ENCODE data around the gene KLC4. TPM values are rescaled to one million over a fixed set of nuclear protein-coding genes. Genes with fewer than 3 reads are reported as not detected.
A peak's percentile ranks its signal among the peaks of the same experiment; 100 is the strongest.

The KLC4 gene
- total RNA-seq, 1 donor from 2014 or later, result 13.7 TPM

DNA sequence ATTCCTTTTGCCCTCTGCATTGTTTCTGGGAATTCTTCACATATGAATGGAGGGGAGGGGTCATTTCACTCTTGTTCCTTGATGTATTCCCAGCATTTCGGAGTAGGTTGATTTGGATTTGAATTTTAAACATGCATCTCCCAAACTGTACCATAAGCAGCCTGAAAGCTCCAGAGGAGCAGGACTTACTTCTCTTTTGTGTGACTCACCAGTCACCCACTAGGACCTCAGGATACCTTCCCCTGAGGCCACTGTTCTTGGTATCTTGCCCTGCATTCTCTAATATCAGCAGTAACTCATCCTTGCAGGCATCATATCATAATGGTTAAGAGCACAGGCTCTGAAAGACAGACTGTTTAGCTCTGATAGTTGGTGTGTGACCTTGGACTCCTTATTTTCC is 900 bp upstream of the KLC4 start:
- Mint-ChIP-seq H3K4me1 (ENCODE audit: low read depth) (peaks cover 48% of the 10 kb centered on the region), H3K9me3 (no peaks in the 10 kb centered on the region), H3K27ac (peak overlapping the region; percentile 98), H3K36me3 (ENCODE audit: low read depth) (peaks cover 18% of the 10 kb centered on the region), H3K27me3 (ENCODE audit: insufficient read depth) (no peaks in the 10 kb centered on the region), H3K4me3 (peak overlapping the region; percentile 96)
- intact Hi-C loops (cut with micrococcal nuclease), result loop anchor here (2.0 to 10.0 kb wide), 5 partner anchors 169 to 1161 kb away; partner anchors contain the start of genes BICRAL, DNPH1, POLH and TJAP1
- DNase-seq (ENCODE audit: low spot score), result no peak

DNA sequence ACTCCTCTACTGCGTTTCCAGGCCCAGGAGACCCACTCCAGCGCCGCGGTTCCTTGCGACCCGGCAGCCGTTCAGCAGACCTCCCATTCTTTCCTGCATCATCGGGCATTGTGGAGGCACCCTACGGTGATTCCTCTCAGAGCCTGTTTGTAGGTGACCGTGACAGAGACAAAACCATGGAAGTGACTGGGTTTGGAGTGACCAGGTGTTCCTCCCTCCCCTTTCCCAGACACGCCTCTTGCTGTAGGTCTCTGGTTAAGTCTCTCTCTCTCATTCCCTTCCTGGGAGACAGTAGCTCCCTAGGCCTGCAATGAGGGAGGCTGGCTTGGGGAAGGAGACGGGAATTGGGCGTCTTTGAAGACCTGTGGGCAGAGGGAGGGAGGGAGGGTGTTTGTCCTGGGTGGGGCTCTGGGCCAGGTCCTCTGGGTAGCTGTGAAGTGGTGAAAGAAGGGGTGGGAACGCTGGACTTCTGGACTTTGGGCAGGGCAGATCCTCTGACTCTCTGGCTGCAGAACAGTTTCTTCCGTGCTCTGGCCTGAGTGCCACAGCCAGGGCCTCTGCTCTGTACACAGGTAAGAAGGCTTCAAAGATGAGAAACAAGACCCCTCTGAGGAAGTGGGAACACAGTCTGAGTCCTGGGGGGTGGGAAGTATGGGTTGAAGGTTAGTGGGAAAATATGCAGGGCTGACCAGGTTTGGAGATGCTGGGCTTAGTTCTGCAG is 763 bp downstream of the KLC4 start:
- Mint-ChIP-seq H3K27me3 (ENCODE audit: insufficient read depth) (no peaks in the 10 kb centered on the region), H3K4me3 (peak overlapping the region; percentile 96), H3K36me3 (ENCODE audit: low read depth) (peaks cover 16% of the 10 kb centered on the region), H3K9me3 (no peaks in the 10 kb centered on the region), H3K4me1 (ENCODE audit: low read depth) (peaks cover 41% of the 10 kb centered on the region), H3K27ac (peak overlapping the region; percentile 98)
- no peak for DNase-seq (ENCODE audit: low spot score)
- intact Hi-C loops (cut with micrococcal nuclease), result no loop called here

DNA sequence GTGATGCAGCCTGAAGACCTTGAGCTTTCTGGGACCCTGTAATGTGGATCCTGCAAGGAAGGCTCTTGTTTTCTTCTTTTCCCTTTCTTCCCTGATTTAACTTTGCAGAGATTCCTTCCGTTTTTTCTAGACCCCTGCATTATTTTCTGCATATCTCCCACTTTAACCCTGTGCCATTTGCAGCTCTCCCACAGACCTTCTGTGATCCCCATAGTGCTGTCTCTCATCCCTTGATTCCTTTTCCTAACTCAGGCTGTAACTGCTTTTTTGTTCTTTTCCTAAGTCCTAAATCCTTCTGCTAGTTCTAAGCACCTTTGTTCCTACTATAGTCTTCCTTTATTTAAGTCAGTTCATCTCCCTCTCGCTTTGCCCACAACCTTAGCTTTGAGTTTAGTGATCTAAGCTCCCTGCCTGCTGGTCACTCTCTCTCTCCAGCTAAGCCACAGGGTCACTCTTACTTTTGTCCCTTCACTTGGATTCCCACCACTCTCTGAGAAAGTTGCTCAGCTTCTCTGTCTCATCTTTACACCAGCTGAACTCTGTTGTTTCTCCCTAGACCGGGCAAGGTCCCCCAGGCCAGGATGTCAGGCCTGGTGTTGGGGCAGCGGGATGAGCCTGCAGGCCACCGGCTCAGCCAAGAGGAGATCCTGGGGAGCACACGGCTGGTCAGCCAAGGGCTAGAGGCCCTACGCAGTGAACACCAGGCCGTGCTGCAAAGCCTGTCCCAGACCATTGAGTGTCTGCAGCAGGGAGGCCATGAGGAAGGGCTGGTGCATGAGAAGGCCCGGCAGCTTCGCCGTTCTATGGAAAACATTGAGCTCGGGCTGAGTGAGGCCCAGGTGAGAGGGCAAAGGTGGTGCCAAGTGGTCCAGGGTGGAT is 1.6 kb downstream of the KLC4 start:
- DNase-seq (ENCODE audit: low spot score), result no peak
- Mint-ChIP-seq H3K27me3 (ENCODE audit: insufficient read depth) (no peaks in the 10 kb centered on the region), H3K9me3 (no peaks in the 10 kb centered on the region), H3K4me3 (peak overlapping the region; percentile 96), H3K36me3 (ENCODE audit: low read depth) (peaks cover 10% of the 10 kb centered on the region), H3K4me1 (ENCODE audit: low read depth) (peaks cover 39% of the 10 kb centered on the region), H3K27ac (peak overlapping the region; percentile 35)
- intact Hi-C loops (cut with micrococcal nuclease), result no loop called here

DNA sequence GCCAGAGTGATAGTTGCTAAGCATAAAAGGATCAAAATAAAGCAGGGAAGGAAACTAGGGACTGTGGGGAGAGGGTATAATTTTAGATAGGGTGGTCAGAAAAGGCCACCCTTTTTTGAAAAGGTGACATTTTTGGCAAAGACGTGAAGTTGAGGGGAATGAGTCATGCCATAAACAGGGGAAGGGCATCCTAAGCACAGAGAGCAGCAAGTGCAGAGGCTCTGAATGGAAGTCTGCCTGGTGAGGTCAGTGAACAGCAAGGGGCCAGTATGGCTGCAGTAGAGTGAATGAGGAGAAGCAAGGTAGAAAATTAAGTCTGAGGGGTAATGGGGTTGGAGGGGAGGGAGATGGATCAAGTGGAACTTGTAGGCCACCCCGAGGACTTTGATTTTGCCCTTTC is 2.4 kb downstream of the KLC4 start:
- intact Hi-C loops (cut with micrococcal nuclease), result no loop called here

DNA sequence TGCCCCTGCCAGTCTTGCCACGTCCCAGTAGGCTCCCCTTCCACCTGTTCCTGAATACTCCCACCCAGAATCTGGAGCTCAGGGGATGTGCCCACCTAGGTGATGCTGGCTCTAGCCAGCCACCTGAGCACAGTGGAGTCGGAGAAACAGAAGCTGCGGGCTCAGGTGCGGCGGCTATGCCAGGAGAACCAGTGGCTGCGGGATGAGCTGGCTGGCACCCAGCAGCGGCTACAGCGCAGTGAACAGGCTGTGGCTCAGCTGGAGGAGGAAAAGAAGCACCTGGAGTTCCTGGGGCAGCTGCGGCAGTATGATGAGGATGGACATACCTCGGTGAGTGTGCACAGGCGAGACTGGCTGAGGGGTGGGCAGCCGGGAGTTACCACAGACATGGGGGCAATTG is 3.4 kb downstream of the KLC4 start:
- no peak overlapping the region for H3K4me3 Mint-ChIP-seq
- no peak for DNase-seq (ENCODE audit: low spot score)
- no peaks in the 10 kb centered on the region for H3K9me3 Mint-ChIP-seq
- peaks cover 2% of the 10 kb centered on the region for H3K36me3 Mint-ChIP-seq (ENCODE audit: low read depth)
- peaks cover 31% of the 10 kb centered on the region for H3K4me1 Mint-ChIP-seq (ENCODE audit: low read depth)
- no peaks in the 10 kb centered on the region for H3K27me3 Mint-ChIP-seq (ENCODE audit: insufficient read depth)
- no peak overlapping the region for H3K27ac Mint-ChIP-seq
- intact Hi-C loops (cut with micrococcal nuclease), result no loop called here

More for the DNA sequence above, 2.4 kb downstream of the KLC4 start:
- H3K27ac Mint-ChIP-seq, result no peak overlapping the region
- H3K4me3 Mint-ChIP-seq, result no peak overlapping the region
- no peaks in the 10 kb centered on the region for H3K27me3 Mint-ChIP-seq (ENCODE audit: insufficient read depth)
- H3K9me3 Mint-ChIP-seq, result no peaks in the 10 kb centered on the region
- H3K36me3 Mint-ChIP-seq (ENCODE audit: low read depth), result peaks cover 6% of the 10 kb centered on the region
- DNase-seq (ENCODE audit: low spot score), result no peak
- peaks cover 35% of the 10 kb centered on the region for H3K4me1 Mint-ChIP-seq (ENCODE audit: low read depth)

DNA sequence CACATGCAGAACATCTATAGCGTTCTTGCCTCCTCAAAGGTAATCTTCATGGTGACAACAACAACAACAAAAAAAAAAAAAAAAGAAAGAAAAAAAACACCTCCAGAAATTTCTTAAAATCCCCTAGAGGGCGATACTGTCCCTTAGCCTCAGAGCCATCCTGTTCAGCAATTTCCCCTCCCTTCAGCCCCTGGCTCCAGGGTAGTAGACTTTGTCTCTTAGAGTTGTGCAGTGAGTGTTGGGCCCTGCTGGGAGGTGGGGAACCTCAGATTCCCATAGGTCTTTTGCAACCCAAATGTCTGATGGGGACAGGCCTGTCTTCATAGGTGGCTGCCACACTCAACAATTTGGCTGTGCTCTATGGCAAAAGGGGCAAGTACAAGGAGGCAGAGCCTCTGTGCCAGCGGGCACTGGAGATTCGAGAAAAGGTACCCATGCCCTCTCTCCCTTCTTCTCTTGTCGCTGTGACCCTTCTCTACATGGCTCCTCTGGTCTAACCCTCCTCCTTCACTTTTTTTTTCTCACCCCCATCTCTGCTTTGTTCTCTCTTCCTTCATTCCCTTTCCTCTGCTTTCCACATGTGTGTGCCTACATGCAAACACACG is 10.7 kb downstream of the KLC4 start:
- Mint-ChIP-seq H3K4me1 (ENCODE audit: low read depth) (peaks cover 6% of the 10 kb centered on the region), H3K9me3 (no peaks in the 10 kb centered on the region), H3K36me3 (ENCODE audit: low read depth) (peaks cover 10% of the 10 kb centered on the region), H3K4me3 (no peak overlapping the region), H3K27me3 (ENCODE audit: insufficient read depth) (no peaks in the 10 kb centered on the region), H3K27ac (no peak overlapping the region)
- no peak for DNase-seq (ENCODE audit: low spot score)
- intact Hi-C loops (cut with micrococcal nuclease), result loop anchor here (1.0 kb wide), 2 partner anchors 73 to 169 kb away; no protein-coding TSS in a partner anchor

DNA sequence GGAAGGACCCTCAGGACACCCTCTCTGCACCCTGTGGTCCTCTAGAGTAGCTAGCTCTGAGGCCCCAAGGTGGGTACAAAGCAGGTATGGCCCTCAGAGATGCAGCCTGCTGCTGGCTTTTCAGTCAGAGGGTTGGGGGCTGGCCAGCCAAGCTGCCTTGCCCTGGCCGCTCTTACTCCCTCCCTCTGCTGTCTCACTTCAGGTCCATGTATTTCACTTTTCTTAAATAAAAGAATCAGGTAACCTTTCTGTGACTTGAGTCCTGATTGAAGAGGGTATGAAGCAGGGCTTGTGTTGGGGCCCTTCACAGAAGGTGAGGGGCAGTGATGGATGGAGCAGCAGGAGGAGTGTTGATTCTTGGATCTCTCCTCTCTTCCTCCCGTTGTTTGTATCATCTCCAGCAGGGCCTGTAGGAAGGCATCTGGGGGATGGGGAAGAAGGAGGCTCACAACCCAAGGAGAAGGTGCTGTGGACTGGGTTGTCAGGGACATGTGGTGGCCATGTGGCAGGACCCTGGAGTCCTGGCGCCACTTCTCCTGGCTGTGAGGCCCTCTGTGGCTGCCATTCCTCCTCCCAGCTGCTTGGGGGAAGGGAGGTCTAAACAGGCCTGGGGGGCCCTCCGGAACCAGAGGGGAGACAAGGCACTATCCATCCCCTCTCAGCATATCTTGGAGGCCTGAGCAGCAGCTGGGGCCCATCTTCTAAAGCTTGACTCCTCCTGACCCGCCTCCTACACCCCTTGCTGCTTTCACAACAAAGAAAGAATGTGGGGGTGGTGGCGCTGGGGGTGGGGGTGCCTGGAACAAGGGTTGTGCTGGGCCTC is 15.6 kb downstream of the KLC4 start:
- intact Hi-C loops (cut with micrococcal nuclease), result no loop called here
- Mint-ChIP-seq H3K9me3 (no peaks in the 10 kb centered on the region), H3K4me3 (no peak overlapping the region), H3K27ac (no peak overlapping the region), H3K27me3 (ENCODE audit: insufficient read depth) (peaks cover 22% of the 10 kb centered on the region), H3K36me3 (ENCODE audit: low read depth) (peaks cover 10% of the 10 kb centered on the region), H3K4me1 (ENCODE audit: low read depth) (peaks cover 1% of the 10 kb centered on the region)
- no peak for DNase-seq (ENCODE audit: low spot score)

DNA sequence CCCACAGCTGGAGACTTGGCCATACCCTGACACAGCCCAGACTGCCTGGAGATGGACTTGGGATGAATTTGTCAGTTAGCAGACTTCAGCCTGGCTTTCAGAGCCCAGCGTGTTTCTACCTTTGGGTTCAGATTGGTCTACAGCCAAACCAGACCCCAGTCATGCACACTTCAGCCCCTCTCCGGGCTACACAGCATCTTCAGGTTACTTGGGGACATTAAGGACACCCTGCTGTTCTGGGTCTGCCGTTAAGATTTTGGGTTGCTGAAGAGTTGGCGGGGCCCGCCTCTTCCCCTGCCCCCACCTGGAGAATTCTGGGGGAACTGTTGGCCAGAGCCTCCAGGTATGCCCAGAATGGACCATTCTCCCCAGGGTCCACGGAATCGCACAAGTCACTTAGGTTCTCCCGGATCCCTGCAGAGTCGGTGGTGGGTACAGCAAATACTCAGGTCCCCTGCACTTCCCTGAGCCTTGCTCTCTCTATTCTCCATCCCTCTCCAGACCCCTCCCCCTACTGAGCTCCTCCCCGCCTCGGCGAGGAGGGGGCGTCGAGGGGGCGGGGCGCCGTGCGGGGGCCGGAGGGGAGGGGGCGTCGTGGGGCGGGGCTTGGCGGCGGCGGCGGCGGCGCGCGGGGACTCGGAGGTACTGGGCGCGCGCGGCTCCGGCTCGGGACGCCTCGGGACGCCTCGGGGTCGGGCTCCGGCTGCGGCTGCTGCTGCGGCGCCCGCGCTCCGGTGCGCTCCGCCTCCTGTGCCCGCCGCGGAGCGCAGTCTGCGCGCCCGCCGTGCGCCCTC is 16.4 kb downstream of the KLC4 start, which contains the start of gene PTK7:
PTK7 (plus strand) TSS at position 645 of the 794 bp plus-strand sequence. CDS start 175 bp downstream, outside the sequence.
- no peak within 1 kb of the TSS for H3K27ac Mint-ChIP-seq
- H3K4me3 Mint-ChIP-seq, result peak within 1 kb of the TSS; percentile 59
- no peaks in the 10 kb centered on the region for H3K9me3 Mint-ChIP-seq
- H3K4me1 Mint-ChIP-seq (ENCODE audit: low read depth), result no peaks in the 10 kb centered on the region
- no peak for DNase-seq (ENCODE audit: low spot score)
- intact Hi-C loops (cut with micrococcal nuclease), result loop anchor here (1.0 kb wide), 1 partner anchor 10 kb away; no protein-coding TSS in a partner anchor
- H3K36me3 Mint-ChIP-seq (ENCODE audit: low read depth), result peaks cover 9% of the 10 kb centered on the region
- H3K27me3 Mint-ChIP-seq (ENCODE audit: insufficient read depth), result peaks cover 23% of the 10 kb centered on the region

DNA sequence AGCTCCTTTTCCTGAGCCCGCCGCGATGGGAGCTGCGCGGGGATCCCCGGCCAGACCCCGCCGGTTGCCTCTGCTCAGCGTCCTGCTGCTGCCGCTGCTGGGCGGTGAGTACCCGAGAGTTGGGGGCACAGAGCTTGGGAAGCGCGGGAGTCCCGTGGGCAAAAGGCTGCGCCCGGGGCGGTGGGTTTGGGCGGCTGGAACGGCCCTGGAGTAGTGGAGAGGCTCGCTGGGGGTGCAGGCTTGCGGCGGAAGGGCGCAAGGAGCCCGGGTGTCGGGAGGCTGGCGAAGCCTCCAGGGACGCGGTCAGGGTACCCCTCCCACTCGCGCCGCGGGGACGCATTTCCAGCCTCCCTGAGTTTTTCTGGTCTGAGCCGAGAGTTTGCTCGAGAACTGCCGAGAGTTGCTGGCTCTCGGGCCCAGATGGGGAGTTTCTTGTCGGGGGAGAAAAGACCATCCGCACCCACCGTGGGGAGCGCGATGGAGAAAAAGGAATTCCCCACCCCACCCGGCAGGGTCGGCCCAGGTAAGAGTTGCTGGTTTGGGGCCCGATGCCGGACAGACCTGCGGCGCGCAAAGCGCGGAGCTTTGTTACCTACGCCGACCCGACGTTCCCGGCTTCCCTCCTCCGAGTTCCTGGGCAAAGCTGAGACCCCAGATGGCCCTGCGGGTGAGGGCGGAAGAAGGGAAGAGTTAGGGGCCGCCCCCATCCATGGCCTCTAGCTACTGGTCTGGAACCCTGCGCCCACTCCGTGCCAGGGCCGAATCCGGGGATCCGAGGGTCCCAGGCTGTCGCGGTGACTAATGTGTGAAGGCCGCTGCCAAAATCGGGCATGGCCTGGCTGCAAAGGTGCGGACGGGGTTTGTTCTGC is 17.3 kb downstream of the KLC4 start:
- Mint-ChIP-seq H3K27me3 (ENCODE audit: insufficient read depth) (peaks cover 25% of the 10 kb centered on the region), H3K36me3 (ENCODE audit: low read depth) (peaks cover 9% of the 10 kb centered on the region), H3K9me3 (no peaks in the 10 kb centered on the region), H3K27ac (no peak overlapping the region), H3K4me1 (ENCODE audit: low read depth) (no peaks in the 10 kb centered on the region), H3K4me3 (peak overlapping the region; percentile 59)
- no peak for DNase-seq (ENCODE audit: low spot score)
- intact Hi-C loops (cut with micrococcal nuclease), result loop anchor here (1.0 kb wide), 1 partner anchor 10 kb away; no protein-coding TSS in a partner anchor

DNA sequence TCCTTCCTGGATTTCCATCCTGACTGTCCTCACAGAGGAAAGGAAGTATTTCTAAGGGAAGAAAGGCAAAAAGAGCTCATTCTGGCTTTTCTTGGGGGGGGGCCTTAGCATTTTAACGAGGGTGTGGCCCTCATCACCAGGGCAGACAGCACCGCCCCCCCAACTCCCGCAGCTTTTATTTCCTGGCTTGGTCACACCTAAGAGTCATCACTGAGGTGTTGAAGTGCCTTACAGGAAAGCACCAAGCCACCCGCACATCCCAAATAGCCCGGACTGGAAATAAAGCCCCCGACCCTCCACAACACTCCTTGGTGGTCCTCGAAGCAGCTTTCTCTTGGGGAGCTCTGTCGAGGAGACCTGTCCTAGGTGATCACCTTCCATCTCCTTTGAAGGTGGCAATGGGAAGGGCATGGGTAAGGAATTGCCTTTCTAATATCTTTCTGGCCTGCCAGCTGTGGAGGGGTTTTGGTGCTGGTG is 17.9 kb downstream of the KLC4 start:
- peaks cover 9% of the 10 kb centered on the region for H3K36me3 Mint-ChIP-seq (ENCODE audit: low read depth)
- peak overlapping the region; percentile 22 for H3K4me3 Mint-ChIP-seq
- intact Hi-C loops (cut with micrococcal nuclease), result no loop called here
- peaks cover 29% of the 10 kb centered on the region for H3K27me3 Mint-ChIP-seq (ENCODE audit: insufficient read depth)
- no peaks in the 10 kb centered on the region for H3K9me3 Mint-ChIP-seq
- H3K27ac Mint-ChIP-seq, result no peak overlapping the region
- H3K4me1 Mint-ChIP-seq (ENCODE audit: low read depth), result no peaks in the 10 kb centered on the region
- no peak for DNase-seq (ENCODE audit: low spot score)

Data from activated T-helper 1 cell treated with anti-CD3 and anti-CD28 coated beads, Interleukin-12 subunit alpha, Interleukin-12 subunit beta, Interleukin-2, Interleukin-4 antibody, amounts not matched to agents 30 ng/mL and 10 ng/mL and 1 ng/mL, durations not matched to agents 14 hours and 24 hours and 36 hours (primary cell).